Thoracic aorta (tissue), 2 donors: ENCODE data around the gene GRK3. TPM values are rescaled to one million over a fixed set of nuclear protein-coding genes. Genes with fewer than 3 reads are reported as not detected.

Source experiments
- ATAC-seq: fragments of 150-250 bp; one replicate; pipeline ENCODE4 v1.8.0; 2017; ENCODE audit warnings: low read depth; ENCODE audit not compliant: insufficient number of reproducible peaks, low FRiP score
- DNase-seq: peaks from one replicate; pipeline ENCODE4 v3.0.0-alpha.2; 2020; ENCODE audit warnings: low spot score
- H3K27ac ChIP-seq, 2 donors: fragments of 200-600 bp; sonication (generic); 1 replicate in 1 of 2; 2 replicates in 1 of 2; pipeline ENCODE4 v1.5.1; 2016; ENCODE audit warnings: mild to moderate bottlenecking in 2 of 2, moderate library complexity in 2 of 2
- H3K27me3 ChIP-seq: fragments of 200-600 bp; sonication (generic); replicated peaks from 2 replicates; pipeline ENCODE4 v1.6.0; 2016; ENCODE audit warnings: mild to moderate bottlenecking; ENCODE audit not compliant: insufficient read depth
- H3K36me3 ChIP-seq: fragments of 200-600 bp; sonication (generic); one replicate; pipeline ENCODE4 v1.5.1; 2016
- H3K4me1 ChIP-seq, 2 donors: fragments of 200-600 bp; sonication (generic); 1 replicate in 1 of 2; 2 replicates in 1 of 2; pipeline versions ENCODE4 v1.5.1 to v1.6.0; 2016; ENCODE audit warnings: low read depth in 2 of 2, mild to moderate bottlenecking in 1 of 2; ENCODE audit not compliant: control insufficient read depth in 1 of 2
- H3K4me3 ChIP-seq: fragments of 200-600 bp; sonication (generic); 2 replicates; pipeline ENCODE4 v1.5.1; 2016; ENCODE audit warnings: mild to moderate bottlenecking
- H3K9me3 ChIP-seq: fragments of 200-600 bp; sonication (generic); 2 replicates; pipeline ENCODE4 v1.5.1; 2016
- total RNA-seq, 2 donors: library from RNA; depleted of rRNA; stranded (reverse); fragments of >200 nt; gene quantifications; one replicate each; pipeline versions ENCODE4 v1.1.0 to v1.2.3, GENCODE V29; 2016
- TF ChIP-seq, protein P1 (sequence below): fragments of 200-600 bp; sonication (generic); IDR thresholded peaks from one replicate; pipeline ENCODE4 v1.5.1; 2019; ENCODE audit warnings: antibody characterized with exemption

GRK3 gene
- total RNA-seq, 2 donors from 2014 or later = 4.4 to 4.6 TPM

DNA sequence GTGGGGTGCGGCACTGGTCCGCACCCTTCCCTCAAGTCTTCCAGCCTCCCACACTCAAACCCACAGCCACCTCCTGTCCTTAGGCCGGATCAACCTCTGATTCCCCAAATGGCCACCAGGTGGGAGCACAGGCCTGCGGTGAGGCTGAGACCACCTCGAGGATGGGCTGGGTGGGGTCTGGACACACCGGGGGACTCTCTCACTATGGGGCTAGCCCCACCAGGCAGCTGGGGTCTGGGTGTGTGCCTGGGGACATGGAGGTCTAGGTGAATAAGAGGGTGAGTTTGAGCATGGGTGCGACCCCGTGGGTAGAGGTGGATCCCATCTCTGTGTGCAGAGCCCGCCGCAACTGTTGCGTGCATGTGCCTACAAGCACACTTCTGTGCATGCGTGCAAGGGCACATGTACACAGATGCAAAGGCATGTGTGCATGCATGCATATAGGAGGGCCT lies 210.1 kb downstream of the GRK3 start:
- TF ChIP-seq, protein P1, sequence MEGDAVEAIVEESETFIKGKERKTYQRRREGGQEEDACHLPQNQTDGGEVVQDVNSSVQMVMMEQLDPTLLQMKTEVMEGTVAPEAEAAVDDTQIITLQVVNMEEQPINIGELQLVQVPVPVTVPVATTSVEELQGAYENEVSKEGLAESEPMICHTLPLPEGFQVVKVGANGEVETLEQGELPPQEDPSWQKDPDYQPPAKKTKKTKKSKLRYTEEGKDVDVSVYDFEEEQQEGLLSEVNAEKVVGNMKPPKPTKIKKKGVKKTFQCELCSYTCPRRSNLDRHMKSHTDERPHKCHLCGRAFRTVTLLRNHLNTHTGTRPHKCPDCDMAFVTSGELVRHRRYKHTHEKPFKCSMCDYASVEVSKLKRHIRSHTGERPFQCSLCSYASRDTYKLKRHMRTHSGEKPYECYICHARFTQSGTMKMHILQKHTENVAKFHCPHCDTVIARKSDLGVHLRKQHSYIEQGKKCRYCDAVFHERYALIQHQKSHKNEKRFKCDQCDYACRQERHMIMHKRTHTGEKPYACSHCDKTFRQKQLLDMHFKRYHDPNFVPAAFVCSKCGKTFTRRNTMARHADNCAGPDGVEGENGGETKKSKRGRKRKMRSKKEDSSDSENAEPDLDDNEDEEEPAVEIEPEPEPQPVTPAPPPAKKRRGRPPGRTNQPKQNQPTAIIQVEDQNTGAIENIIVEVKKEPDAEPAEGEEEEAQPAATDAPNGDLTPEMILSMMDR = no peak
- Histone ChIP-seq H3K36me3 (peaks cover 15% of the 10 kb centered on the region), H3K9me3 (no peaks in the 10 kb centered on the region), H3K4me1 (no peaks in the 10 kb centered on the region), H3K27me3 (no peaks in the 10 kb centered on the region), H3K4me3 (no peak overlapping the region), H3K27ac (no peak overlapping the region)
- ATAC-seq = no peak
- DNase-seq = no peak

- Histone ChIP-seq H3K9me3 (no peaks in the 10 kb centered on the region), H3K27ac (no peak overlapping the region), H3K4me1 (no peaks in the 10 kb centered on the region), H3K36me3 (peaks cover 11% of the 10 kb centered on the region), H3K4me3 (no peak overlapping the region), H3K27me3 (no peaks in the 10 kb centered on the region)
- ATAC-seq = no peak
- TF ChIP-seq, protein P1 = no peak
- DNase-seq = no peak
These were observed 211.1 kb downstream of the GRK3 start for GRCh38 chr22:25775531-25775930.

DNA sequence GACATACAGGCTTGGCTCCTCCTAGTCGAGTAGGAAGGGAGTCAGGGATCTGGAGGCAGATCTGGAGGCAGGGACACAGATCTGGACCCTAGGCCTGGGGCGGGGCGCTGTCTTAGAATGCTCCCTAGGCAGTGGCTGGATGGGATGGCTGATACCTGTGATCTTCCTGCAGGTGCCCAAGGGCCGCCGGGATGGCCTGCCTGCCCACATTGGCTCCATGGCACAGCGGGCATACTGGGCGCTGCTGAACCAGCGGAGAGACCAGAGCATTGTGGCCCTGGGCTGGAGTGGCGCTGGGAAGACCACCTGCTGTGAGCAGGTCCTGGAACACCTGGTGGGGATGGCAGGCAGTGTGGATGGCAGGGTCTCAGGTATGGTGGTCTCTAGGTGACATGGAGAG lies 212.9 kb downstream of the GRK3 start:
- TF ChIP-seq, protein P1 = no peak
- Histone ChIP-seq H3K4me3 (no peak overlapping the region), H3K36me3 (peaks cover 9% of the 10 kb centered on the region), H3K4me1 (no peaks in the 10 kb centered on the region), H3K9me3 (no peaks in the 10 kb centered on the region), H3K27ac (no peak overlapping the region), H3K27me3 (no peaks in the 10 kb centered on the region)
- DNase-seq (no peak), ATAC-seq (no peak)

DNA sequence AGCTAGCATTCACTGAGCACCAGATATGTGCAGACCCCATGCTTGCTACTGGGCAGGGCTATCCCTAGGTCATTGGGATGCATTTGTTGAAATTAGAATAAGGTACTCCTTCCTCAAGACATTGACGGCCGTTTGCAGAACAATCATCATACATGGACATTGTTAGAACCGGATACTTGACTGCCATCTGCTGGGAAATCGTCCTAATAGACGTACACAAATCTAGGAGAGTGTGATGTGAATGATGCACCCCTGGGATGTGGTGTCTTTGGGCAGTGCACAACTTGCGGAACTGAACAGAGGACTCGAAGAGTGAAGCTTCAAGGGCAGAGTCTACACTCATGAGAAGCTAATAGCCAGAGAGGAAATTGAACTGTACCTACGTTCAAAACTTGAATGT lies 213.4 kb downstream of the GRK3 start:
- no peaks in the 10 kb centered on the region for H3K27me3 ChIP-seq
- ATAC-seq = no peak

More for the DNA sequence above, 213.4 kb downstream of the GRK3 start:
- TF ChIP-seq, protein P1 = no peak
- Histone ChIP-seq H3K9me3 (no peaks in the 10 kb centered on the region), H3K4me1 (no peaks in the 10 kb centered on the region), H3K4me3 (no peak overlapping the region), H3K27ac (no peak overlapping the region), H3K36me3 (peaks cover 9% of the 10 kb centered on the region)
- DNase-seq = no peak

Other genes with a start within 250 kb of the GRK3 start
- 10 to 100 TPM; 45.6 to 73.5 TPM for gene MYO18B, start 177.5 kb downstream of the GRK3 start, total RNA-seq